Transverse colon (tissue), 4 donors: Measurements from ENCODE around the gene TMEM38A.

Experiments used
- CTCF ChIP-seq, 5 experiments: fragments of 200-600 bp in 3 of 5; fragments of 450-650 bp in 2 of 5; sonication (generic) in 3 of 5; IDR thresholded peaks; 1 replicate in 2 of 5; 2 replicates in 3 of 5; pipeline ENCODE4 v1.5.1; 2016 to 2017; ENCODE audit warnings: antibody characterized with exemption in 5 of 5, inconsistent platforms in 3 of 5, mild to moderate bottlenecking in 2 of 5, moderate library complexity in 1 of 5
- POLR2A ChIP-seq: fragments of 450-650 bp; IDR thresholded peaks from one replicate; pipeline ENCODE4 v1.6.1; 2016; ENCODE audit warnings: antibody characterized with exemption, mild to moderate bottlenecking, moderate library complexity
- POLR2AphosphoS5 ChIP-seq, 3 donors: sonication (generic); formaldehyde crosslinking; IDR thresholded peaks; one replicate each; pipeline ENCODE4 v1.6.1; 2016; ENCODE audit warnings: antibody characterized with exemption in 3 of 3

GRCh38 chr19:16649734-16650133, 11.2 kb upstream of the TMEM38A start:
- TF ChIP-seq POLR2AphosphoS5 (IDR thresholded peaks at IDR 0.05) (no peak), POLR2A (no peak), CTCF (IDR thresholded peaks at IDR 0.05) (no peak)
